IMR-90 (cell line): ENCODE results near the gene UBE2G1. TPM values are rescaled to one million over a fixed set of nuclear protein-coding genes. Genes with fewer than 3 reads are reported as not detected.
"Not testable (repeated sequence)": the region's sequence is repeated elsewhere in the genome, so short reads cannot be mapped to it uniquely, and the experiment has no call there.

Source experiments
- ATAC-seq: fragments of 200-7000 bp; cut with Tn5 transposase; 2 replicates; pipeline ENCODE4 v1.9.1; 2020; ENCODE audit warnings: low read depth, mild to moderate bottlenecking, moderate library complexity
- BruUV-seq: library from RNA; stranded (reverse); fragments of 400-500 nt; replicated peaks from 2 replicates; lab custom pipeline; 2021; lab: Mats Ljungman, UMichigan
- CTCF ChIA-PET: fragments of 300-600 bp; formaldehyde crosslinking; extraction: SDS; loops from one replicate; lab custom pipeline; 2021; ENCODE audit warnings: antibody characterized with exemption; lab: Yijun Ruan, JAX
- POLR2A ChIA-PET: fragments of 300-600 bp; sonication (Branson Sonifier 250); formaldehyde crosslinking; loops from one replicate; lab custom pipeline; 2022; ENCODE audit warnings: antibody characterized with exemption; ENCODE audit not compliant: unreplicated experiment; lab: Charles Lee
- DNase-seq: peaks from one replicate; pipeline ENCODE4 v3.0.0; 2013
- H2AFZ ChIP-seq: replicated peaks from 2 replicates; pipeline ENCODE3; 2013; ENCODE audit warnings: low read length, mild to moderate bottlenecking; ENCODE audit not compliant: poor library complexity
- H2AK5ac ChIP-seq: 2 replicates; pipeline ENCODE4 v1.6.1; 2013; ENCODE audit warnings: low read depth, low read length, inconsistent platforms
- H2AK9ac ChIP-seq: replicated peaks from 2 replicates; pipeline ENCODE3; 2013; ENCODE audit warnings: mild to moderate bottlenecking, low read depth, low read length, moderate library complexity; ENCODE audit not compliant: poor library complexity
- H2BK120ac ChIP-seq: 2 replicates; pipeline ENCODE4 v1.6.1; 2013; ENCODE audit warnings: low read depth, low read length, inconsistent platforms
- H2BK15ac ChIP-seq: 3 replicates; pipeline ENCODE4 v1.6.1; 2013; ENCODE audit warnings: low read depth, low read length, inconsistent platforms
- H2BK20ac ChIP-seq: 2 replicates; pipeline ENCODE4 v1.6.1; 2013; ENCODE audit warnings: low read depth, mild to moderate bottlenecking, inconsistent platforms, low read length, moderate library complexity
- H2BK5ac ChIP-seq: 2 replicates; pipeline ENCODE4 v1.6.1; 2013; ENCODE audit warnings: mild to moderate bottlenecking, low read depth, low read length, inconsistent platforms; ENCODE audit not compliant: poor library complexity, severe bottlenecking
- H3K14ac ChIP-seq: replicated peaks from 2 replicates; pipeline ENCODE4 v1.6.1; 2013; ENCODE audit warnings: low read depth, low read length, inconsistent platforms
- H3K18ac ChIP-seq: 2 replicates; pipeline ENCODE4 v1.6.1; 2013; ENCODE audit warnings: low read depth, low read length, control low read depth
- H3K23ac ChIP-seq: 2 replicates; pipeline ENCODE4 v1.6.1; 2013; ENCODE audit warnings: low read depth, low read length, inconsistent platforms
- H3K27ac ChIP-seq: 2 replicates; pipeline ENCODE4 v1.5.1; 2013; ENCODE audit warnings: mild to moderate bottlenecking, control low read depth, low read length; ENCODE audit not compliant: insufficient read depth
- H3K27me3 ChIP-seq: 2 replicates; pipeline ENCODE4 v1.6.1; 2013; ENCODE audit warnings: low read length; ENCODE audit not compliant: control insufficient read depth, insufficient read depth
- H3K36me3 ChIP-seq: 2 replicates; pipeline ENCODE4 v1.6.1; 2013; ENCODE audit warnings: low read length, mixed read lengths; ENCODE audit not compliant: control insufficient read depth, insufficient read depth
- H3K4ac ChIP-seq: 2 replicates; pipeline ENCODE4 v1.6.1; 2013; ENCODE audit warnings: low read depth, low read length, inconsistent platforms
- H3K4me1 ChIP-seq: 2 replicates; pipeline ENCODE4 v1.6.1; 2013; ENCODE audit warnings: low read length, mixed read lengths; ENCODE audit not compliant: control insufficient read depth, insufficient read depth
- H3K4me2 ChIP-seq: 2 replicates; pipeline ENCODE4 v1.6.1; 2013; ENCODE audit warnings: low read depth, mild to moderate bottlenecking, control low read depth, low read length, moderate library complexity
- H3K4me3 ChIP-seq: 2 replicates; pipeline ENCODE4 v1.5.1; 2013; ENCODE audit warnings: low read depth, mild to moderate bottlenecking, control low read depth, low read length, moderate library complexity; ENCODE audit not compliant: insufficient read depth
- H3K56ac ChIP-seq: 2 replicates; pipeline ENCODE4 v1.6.1; 2013; ENCODE audit warnings: low read length, inconsistent platforms; ENCODE audit not compliant: insufficient read depth; ENCODE audit errors: extremely low read depth
- H3K79me1 ChIP-seq, 2 experiments: 2 replicates each; pipeline ENCODE4 v1.6.1; 2013; ENCODE audit warnings: low read length in 2 of 2, inconsistent platforms in 1 of 2, low read depth in 1 of 2
- H3K9ac ChIP-seq: 2 replicates; pipeline ENCODE4 v1.6.1; 2013; ENCODE audit warnings: low read depth, low read length, control low read depth
- H3K9me1 ChIP-seq: 2 replicates; pipeline ENCODE4 v1.6.1; 2013; ENCODE audit warnings: low read length, inconsistent platforms; ENCODE audit not compliant: insufficient read depth
- H3K9me3 ChIP-seq: 2 replicates; pipeline ENCODE4 v1.6.1; 2013; ENCODE audit warnings: low read length; ENCODE audit not compliant: control insufficient read depth, insufficient read depth
- H4K20me1 ChIP-seq: 2 replicates; pipeline ENCODE4 v1.6.1; 2013; ENCODE audit warnings: low read length, inconsistent platforms; ENCODE audit not compliant: insufficient read depth
- H4K5ac ChIP-seq: 2 replicates; pipeline ENCODE4 v1.6.1; 2013; ENCODE audit warnings: mild to moderate bottlenecking, low read depth, low read length, control low read depth
- H4K8ac ChIP-seq, 2 experiments: 2 replicates each; pipeline ENCODE4 v1.6.1; 2013; ENCODE audit warnings: low read depth in 2 of 2, low read length in 2 of 2, control low read depth in 1 of 2, inconsistent platforms in 1 of 2
- H4K91ac ChIP-seq: 2 replicates; pipeline ENCODE4 v1.6.1; 2013; ENCODE audit warnings: low read depth, low read length, inconsistent platforms; ENCODE audit not compliant: insufficient read depth
- BHLHE40 ChIP-seq: fragments of 150-350 bp; IDR thresholded peaks from 2 replicates; pipeline ENCODE4 v1.6.1; 2016; ENCODE audit warnings: mild to moderate bottlenecking, low read depth, low read length
- CEBPB ChIP-seq: IDR thresholded peaks from 2 replicates; pipeline ENCODE4 v1.6.1; 2012; ENCODE audit warnings: low read depth, low read length, improper control_type of control experiment
- CHD1 ChIP-seq: IDR thresholded peaks from 2 replicates; pipeline ENCODE4 v1.6.1; 2012; ENCODE audit warnings: low read depth, low read length, improper control_type of control experiment
- ELK1 ChIP-seq: fragments of 150-350 bp; IDR thresholded peaks from 2 replicates; pipeline ENCODE4 v1.6.1; 2016; ENCODE audit warnings: low read depth, mild to moderate bottlenecking, low read length, moderate library complexity, borderline replicate concordance
- MAZ ChIP-seq: IDR thresholded peaks from 2 replicates; pipeline ENCODE4 v1.6.1; 2012; ENCODE audit warnings: low read depth, mild to moderate bottlenecking, low read length, improper control_type of control experiment, moderate library complexity, borderline replicate concordance
- MXI1 ChIP-seq: IDR thresholded peaks from 2 replicates; pipeline ENCODE4 v1.6.1; 2012; ENCODE audit warnings: low read depth, mild to moderate bottlenecking, low read length, moderate library complexity, borderline replicate concordance
- RAD21 ChIP-seq: IDR thresholded peaks from 2 replicates; pipeline ENCODE4 v1.6.1; 2012; ENCODE audit warnings: low read length, improper control_type of control experiment
- RFX5 ChIP-seq: IDR thresholded peaks from 2 replicates; pipeline ENCODE4 v1.8.0; 2012; ENCODE audit warnings: low read depth, mild to moderate bottlenecking, low read length, moderate library complexity
- SMC3 ChIP-seq: fragments of 150-350 bp; IDR thresholded peaks from 2 replicates; pipeline ENCODE4 v1.6.1; 2016; ENCODE audit warnings: low read depth, mild to moderate bottlenecking, antibody characterized with exemption, low read length, moderate library complexity
- WGBS, 2 experiments: methylation state at CpG; one replicate each; pipeline versions ENCODE4 v1.1.5 to v1.1.7; 2013; ENCODE audit warnings: missing lambda C conversion rate in 2 of 2; ENCODE audit not compliant: insufficient read length in 1 of 2; ENCODE audit errors: extremely low coverage in 2 of 2; 5-methylcytosine and 5-hydroxymethylcytosine counted together
- dilution Hi-C: fragments of 300-500 bp; cut with HindIII; formaldehyde crosslinking; loops from one replicate; pipeline ENCODE4 v1.14.3; 2018; ENCODE audit warnings: low sequenced_read_pairs; ENCODE audit not compliant: unreplicated experiment
- in situ Hi-C: fragments of 300-500 bp; cut with MboI; formaldehyde crosslinking; loops from 3 replicates; pipeline ENCODE4 v1.14.3; 2019; ENCODE audit warnings: low sequenced_read_pairs, inconsistent platforms, mixed read lengths
- intact Hi-C: fragments of 100-400 bp; cut with micrococcal nuclease; formaldehyde crosslinking; loops from 2 replicates; pipeline ENCODE4 v1.10.0; 2022
- polyA plus RNA-seq, 3 experiments: library from polyadenylated mRNA; depleted of rRNA; stranded (reverse); fragments of >200 nt; gene quantifications; 2 replicates each; pipeline ENCODE4 v1.2.3, GENCODE V29; 2012; ENCODE audit warnings: low replicate concordance in 1 of 3
- total RNA-seq: library from RNA; depleted of rRNA; stranded (reverse); fragments of >200 nt; gene quantifications from 2 replicates; pipeline ENCODE4 v1.2.3, GENCODE V29; 2012

The UBE2G1 gene
- total and polyA plus RNA-seq, 2 of the 4 experiments (the other 2 are of a cell fraction): 26.3 to 26.6 TPM

GRCh38 chr17:4256952-4257351 is 109.5 kb downstream of the UBE2G1 start:
- no peak overlapping the region for H2BK5ac ChIP-seq
- WGBS, 2 experiments: 94% methylated on average over 2 of the region's 2 CpGs; no CpG with 5 or more reads in 1 of the 2 experiments
- no peak overlapping the region for H4K5ac ChIP-seq
- H4K91ac ChIP-seq: no peak overlapping the region
- peaks cover 3% of the 10 kb centered on the region for H3K9me1 ChIP-seq
- no peak overlapping the region for H2AK9ac ChIP-seq
- H3K36me3 ChIP-seq: peaks cover 4% of the 10 kb centered on the region
- no TSS peak for BruUV-seq
- no peak overlapping the region for H2BK15ac ChIP-seq
- no peak overlapping the region for H3K9ac ChIP-seq
- H3K4me2 ChIP-seq: no peak overlapping the region
- H3K27ac ChIP-seq: no peak overlapping the region
- CTCF ChIA-PET: no interaction called here
- dilution Hi-C loops: no loop called here
- no peaks in the 10 kb centered on the region for H3K4me1 ChIP-seq
- H3K18ac ChIP-seq: no peak overlapping the region
- H3K9me3 ChIP-seq: peaks cover 5% of the 10 kb centered on the region
- no peak overlapping the region for H2AFZ ChIP-seq
- no peak overlapping the region for H4K8ac ChIP-seq
- H3K23ac ChIP-seq: no peak overlapping the region
- H3K4me3 ChIP-seq: no peak overlapping the region
- ATAC-seq (no peak), DNase-seq (no peak)
- peaks cover 64% of the 10 kb centered on the region for H4K20me1 ChIP-seq
- peaks cover 28 to 76% of the 10 kb centered on the region in 2 experiments for H3K79me1 ChIP-seq
- POLR2A ChIA-PET: no interaction called here
- H2BK20ac ChIP-seq: no peak overlapping the region
- no peak overlapping the region for H3K56ac ChIP-seq
- intact Hi-C loops: no loop called here
- H2AK5ac ChIP-seq: no peak overlapping the region
- in situ Hi-C loops: no loop called here
- no peaks in the 10 kb centered on the region for H3K27me3 ChIP-seq
- no peak for TF ChIP-seq ELK1
- no peak for TF ChIP-seq CEBPB
- no peak for TF ChIP-seq RAD21
- no peak for TF ChIP-seq BHLHE40
- TF ChIP-seq MXI1: no peak
- no peak for TF ChIP-seq RFX5
- TF ChIP-seq CHD1: no peak
- no peak for TF ChIP-seq MAZ
- TF ChIP-seq SMC3: no peak
- H3K4ac ChIP-seq: no peak overlapping the region
- no peak overlapping the region for H2BK120ac ChIP-seq
- H3K14ac ChIP-seq: no peak overlapping the region

- H3K14ac ChIP-seq, POLR2A ChIA-PET, H3K36me3 ChIP-seq, ATAC-seq, H3K4ac ChIP-seq, H3K56ac ChIP-seq, dilution Hi-C loops, H2BK20ac ChIP-seq, H2AFZ ChIP-seq, H3K27ac ChIP-seq, BruUV-seq, H3K23ac ChIP-seq, H4K5ac ChIP-seq, H2AK5ac ChIP-seq, H3K4me1 ChIP-seq, H2BK120ac ChIP-seq, H4K91ac ChIP-seq, H3K9me3 ChIP-seq, DNase-seq, H2AK9ac ChIP-seq, H2BK15ac ChIP-seq, H3K18ac ChIP-seq, H3K4me3 ChIP-seq, in situ Hi-C loops, intact Hi-C loops, H2BK5ac ChIP-seq, H3K27me3 ChIP-seq, H3K9me1 ChIP-seq, H3K9ac ChIP-seq, H4K8ac ChIP-seq, H3K4me2 ChIP-seq: not testable (repeated sequence)
- CTCF ChIA-PET: interaction anchor here (1.3 kb wide), 1 partner anchor 40 kb away, joined by 4 read pairs; no protein-coding TSS in a partner anchor
- WGBS, 2 experiments: 92% methylated on average over 2 of the region's 6 CpGs; no CpG with 5 or more reads in 1 of the 2 experiments
- Histone ChIP-seq H4K20me1 (peaks cover 63% of the 10 kb centered on the region), H3K79me1 (peaks cover 35 to 74% of the 10 kb centered on the region in 2 experiments)
Observed at GRCh38 chr17:4255271-4255670, 111.2 kb downstream of the UBE2G1 start.
